ENCODE measurements around the gene BCCIP.

The BCCIP gene

DNA sequence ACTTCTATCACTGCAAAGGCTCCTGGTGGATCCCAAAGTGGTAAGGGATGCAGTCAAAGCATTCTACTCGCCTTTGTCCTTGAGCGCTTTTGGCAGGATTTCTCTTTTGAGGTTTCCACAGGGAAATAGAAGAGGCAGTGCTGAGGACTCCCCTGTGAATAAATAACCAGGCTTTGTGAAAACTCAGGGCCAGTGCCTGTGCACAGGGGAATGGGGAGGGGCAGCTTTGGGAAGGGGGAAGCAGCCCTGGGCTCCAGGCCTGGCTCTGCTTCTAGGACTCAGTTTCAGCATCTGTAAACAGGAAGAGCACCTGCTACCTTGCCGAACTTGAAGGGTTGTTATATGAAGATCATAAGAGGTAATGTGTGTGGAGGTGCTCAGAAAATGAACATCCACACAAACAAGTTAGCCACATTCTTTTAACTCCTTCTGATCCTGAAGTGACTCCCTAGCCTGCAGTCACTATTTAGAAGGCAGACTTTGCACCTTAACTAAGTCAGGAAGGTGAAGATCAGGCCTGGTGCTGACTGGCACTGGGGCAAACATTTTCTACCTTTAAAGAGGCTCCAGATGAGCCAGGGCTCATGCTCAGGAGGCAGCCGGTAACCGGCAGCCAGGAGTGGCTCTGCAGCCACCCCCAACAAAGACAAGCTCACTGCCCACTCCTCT is 25.2 kb upstream of the BCCIP start:
- no peak for DNase-seq

- no peak for DNase-seq
These were observed 23.7 kb upstream of the BCCIP start for GRCh38 chr10:125799451-125800182.

DNA sequence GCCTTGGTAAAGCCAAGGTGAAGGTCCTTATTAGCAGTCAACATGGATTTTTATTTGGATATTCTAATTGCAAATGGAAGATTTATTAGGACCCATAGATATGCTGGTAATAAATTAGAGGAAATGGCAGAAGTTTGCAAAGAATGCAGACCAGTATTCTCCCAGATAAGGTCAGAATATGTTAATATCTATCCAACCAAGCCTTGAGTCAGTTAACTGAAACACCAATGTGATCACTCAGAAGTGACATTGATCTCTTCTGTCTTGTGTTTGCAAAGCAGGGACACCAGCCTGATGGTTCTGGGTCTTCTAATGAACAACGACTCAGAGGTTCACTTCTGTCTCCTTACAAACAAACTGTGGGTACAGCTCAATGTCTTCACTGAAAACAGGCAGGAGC is 21.8 kb upstream of the BCCIP start:
- DNase-seq, result no peak

DNA sequence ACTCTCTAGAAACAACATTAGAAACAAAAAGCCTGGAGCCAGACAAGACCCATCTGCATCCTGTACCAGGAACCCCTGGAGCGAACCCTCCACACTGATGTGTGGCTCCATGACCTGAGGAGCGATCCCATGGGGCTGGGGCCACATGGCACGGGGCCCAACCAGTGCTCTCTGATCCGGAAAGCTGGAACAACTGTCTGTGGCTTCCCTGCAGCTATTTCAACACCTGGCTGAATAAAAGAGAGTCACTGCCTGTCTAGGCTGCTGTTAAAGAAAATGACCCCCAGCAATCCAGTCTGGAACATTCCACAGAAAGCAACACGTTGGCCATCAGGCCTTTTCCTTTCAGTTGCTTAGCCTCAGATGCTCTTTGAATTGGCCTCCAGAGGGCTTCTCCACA is 21.2 kb upstream of the BCCIP start:
- no peak for DNase-seq

- no peak for DNase-seq
These were observed 20.6 kb upstream of the BCCIP start for GRCh38 chr10:125802739-125803138.

- no peak for DNase-seq
These were observed 15.3 kb upstream of the BCCIP start for GRCh38 chr10:125808047-125808446.

DNA sequence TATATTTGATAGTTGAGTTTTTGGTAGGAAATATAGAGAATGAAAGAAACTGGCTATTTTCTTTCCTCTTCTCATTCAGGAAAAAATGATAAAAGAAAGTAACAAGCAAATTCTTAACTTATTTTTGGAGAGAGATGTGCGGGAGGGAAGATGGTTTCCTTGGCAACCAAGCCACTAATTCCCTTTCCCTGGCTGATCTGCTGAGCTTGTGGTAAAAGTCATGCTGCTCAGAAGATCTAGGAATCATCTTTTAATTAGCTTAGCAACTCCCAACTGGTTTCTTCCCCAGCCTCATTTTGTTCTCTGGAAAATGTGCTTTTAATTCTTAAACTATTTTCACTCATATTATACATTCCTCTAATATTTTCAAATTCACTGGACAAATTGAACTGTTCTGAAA is 12.1 kb upstream of the BCCIP start:
- DNase-seq, result no peak

GRCh38 chr10:125812128-125812750 is 11.1 kb upstream of the BCCIP start:
- no peak for DNase-seq

DNA sequence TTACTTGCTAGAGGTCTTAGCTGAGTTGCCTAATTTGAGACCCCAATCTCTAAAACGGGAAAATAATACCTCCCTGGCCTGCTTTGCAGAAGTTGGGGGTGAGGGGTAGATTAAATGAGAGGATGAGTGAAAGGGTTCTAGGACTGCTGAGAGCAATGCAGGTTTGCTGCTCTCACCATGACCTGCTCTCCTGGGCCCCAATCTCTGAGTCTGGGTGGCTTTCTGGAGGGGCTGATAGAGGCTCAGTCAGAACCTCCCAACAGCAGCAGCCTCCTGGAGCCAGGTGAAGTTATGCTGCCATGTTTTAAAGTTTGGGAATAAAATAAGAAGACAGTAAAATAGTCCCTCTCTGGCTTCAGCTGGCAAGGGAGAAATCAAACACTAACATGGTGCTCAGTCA is 7.6 kb upstream of the BCCIP start:
- DNase-seq, result no peak

GRCh38 chr10:125816548-125816947 is 6.8 kb upstream of the BCCIP start:
- no peak for DNase-seq

DNA sequence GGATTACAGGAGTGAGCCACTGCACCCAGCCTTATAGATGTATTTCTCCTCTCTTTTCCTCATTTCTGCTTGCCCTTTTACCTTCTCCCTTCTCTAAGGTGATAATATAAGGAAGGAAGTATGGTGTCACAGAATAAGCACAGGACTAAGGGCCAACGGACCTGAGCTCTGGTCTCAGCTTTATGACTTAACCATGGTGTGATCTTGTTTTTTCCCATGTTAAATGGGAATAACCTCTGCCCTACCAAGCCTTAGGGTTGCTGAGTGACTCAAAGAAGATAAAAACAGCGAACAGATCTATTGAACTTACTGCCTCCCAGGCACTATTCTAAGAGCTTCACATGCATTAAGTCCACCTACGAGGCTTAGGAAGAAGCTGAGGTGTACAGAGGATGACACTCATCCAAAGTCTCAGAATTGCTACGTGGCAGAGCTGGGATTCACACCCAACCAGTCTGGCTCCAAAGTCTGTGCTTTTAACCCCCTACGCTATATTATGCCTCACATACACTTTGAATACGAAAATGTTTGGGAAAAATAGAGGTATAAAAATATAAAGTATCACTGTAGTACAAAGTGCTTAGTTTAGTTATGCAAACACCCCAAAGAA is 5.9 kb upstream of the BCCIP start:
- DNase-seq, result no peak

- no peak for DNase-seq
These were observed 2.6 kb upstream of the BCCIP start for GRCh38 chr10:125820701-125821100.

DNA sequence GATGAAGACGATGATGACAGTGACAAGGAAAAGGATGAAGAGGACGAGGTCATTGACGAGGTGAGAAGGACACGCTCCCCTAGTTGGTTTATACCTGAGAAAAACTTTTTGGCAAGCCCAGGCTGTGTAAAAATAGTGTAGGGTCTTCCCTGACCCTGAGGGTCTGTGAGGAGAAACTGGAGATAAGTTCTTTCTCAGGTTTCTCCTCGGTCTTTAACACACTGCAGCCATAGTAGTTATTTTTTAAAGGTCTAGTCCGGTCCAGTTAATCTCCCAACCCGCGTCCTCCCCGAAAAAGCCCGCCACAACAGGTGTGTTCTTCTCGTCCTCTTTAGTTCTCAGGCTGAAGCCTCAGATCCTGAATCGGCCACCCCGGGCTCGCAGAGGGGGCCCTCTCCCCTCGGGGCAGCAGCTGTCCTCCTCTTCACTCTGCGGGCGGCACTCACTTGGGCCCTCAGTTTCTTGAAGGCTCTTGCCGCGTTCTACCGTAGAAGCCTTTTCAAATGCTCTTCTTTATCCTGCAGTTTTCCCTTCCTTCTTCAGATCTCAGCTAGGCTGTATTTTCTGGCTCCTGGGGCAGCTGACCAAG is 411 bp downstream of the BCCIP start:
- peak in 1 of 2 donors; percentile 11 for DNase-seq

DNA sequence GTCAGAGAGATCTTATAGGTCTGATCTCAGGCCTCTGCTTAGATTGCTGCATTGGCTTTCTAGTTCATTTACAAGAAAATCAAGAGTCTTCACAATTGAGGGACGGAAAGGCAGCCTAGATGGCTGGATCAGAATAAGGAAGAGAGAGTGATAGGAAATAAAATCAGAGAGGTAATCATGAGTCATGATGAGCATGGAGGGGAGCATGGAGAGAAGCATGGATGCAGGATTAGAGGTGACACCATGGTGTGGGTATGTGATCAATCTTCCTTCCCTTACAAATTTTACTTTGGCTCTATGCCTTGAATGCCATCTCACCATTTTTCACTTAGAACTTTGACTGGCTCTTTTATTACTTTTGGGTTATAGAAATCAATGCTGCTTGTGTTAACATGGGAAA is 1.4 kb downstream of the BCCIP start:
- no peak for DNase-seq

DNA sequence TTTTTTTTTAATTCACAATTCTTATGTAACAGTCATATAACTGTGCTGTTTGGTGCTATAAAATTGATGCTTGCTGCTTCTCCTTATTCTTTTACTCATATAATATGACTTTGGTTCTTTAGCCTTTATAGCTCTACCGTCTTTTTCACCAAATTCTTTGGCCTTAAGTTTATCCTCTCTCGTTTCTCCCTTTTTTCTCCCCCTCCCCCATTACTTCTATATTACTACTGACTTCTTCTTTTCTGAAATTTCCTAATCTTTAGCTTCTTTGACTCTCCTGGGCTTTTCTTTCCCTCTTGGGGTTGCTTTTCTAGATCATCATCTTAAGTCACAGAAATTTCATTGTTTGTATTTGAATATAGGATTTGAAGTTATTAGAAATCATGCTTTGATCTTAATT is 3.8 kb downstream of the BCCIP start:
- no peak for DNase-seq

GRCh38 chr10:125828311-125828710 is 5.0 kb downstream of the BCCIP start:
- no peak for DNase-seq

GRCh38 chr10:125836746-125837145 is 13.4 kb downstream of the BCCIP start:
- no peak for DNase-seq

- no peak for DNase-seq
These were observed 15.6 kb downstream of the BCCIP start for GRCh38 chr10:125838802-125839575.

- DNase-seq, result no peak
These were observed 17.1 kb downstream of the BCCIP start for GRCh38 chr10:125840406-125840805.

DNA sequence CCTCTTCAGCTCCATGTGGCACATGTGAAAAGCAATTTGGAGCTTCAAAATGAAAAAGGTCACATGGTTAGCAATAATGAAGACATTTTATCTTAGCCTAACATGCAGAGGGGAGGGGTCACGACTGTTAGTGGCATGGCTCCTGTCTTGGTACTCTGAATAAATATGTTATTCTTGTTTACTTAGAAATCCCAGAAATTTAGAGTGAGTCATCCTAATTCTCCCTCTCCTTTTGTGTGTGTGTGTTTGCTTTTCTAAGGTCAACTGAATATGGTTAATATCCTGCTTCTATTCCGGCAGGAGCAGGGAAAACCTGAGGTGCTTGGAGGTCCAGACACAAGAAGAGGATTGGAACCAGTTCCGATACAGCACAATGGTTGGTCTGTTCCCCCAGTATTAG is 17.6 kb downstream of the BCCIP start:
- DNase-seq, result no peak

DNA sequence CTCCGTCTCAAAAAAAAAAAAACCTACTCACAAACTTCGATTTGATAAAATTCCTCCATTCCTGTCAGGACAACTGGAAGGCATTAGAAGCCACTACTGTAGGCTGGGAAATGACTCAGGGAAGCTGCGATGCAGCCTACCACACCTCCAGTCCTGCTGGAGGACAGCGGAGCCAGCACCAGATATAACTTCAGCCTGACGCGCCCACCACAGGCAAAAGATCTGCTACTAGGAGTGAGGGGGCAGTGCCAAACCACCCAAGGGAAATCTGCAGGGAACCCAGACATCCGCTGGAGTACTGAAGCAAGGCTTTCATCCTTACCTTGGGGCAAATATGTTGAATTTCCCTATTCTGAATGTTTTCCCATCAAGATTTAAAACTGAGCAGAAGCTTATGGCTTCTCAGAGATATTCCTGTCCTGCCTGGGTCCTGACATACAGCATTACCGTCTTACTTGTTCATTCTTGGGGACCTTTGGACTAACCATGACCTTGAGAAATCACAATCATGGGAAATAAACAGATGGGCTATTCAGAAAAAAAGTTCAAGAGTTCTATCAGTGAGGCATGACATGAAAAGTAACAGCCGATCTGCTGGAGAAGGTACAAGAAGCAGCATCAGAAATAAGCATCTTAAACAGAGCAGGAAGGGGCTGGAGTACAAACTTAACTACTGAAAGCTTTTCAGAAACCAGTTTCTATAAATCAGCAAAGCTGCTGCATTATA is 20.4 kb downstream of the BCCIP start:
- DNase-seq, result no peak

DNA sequence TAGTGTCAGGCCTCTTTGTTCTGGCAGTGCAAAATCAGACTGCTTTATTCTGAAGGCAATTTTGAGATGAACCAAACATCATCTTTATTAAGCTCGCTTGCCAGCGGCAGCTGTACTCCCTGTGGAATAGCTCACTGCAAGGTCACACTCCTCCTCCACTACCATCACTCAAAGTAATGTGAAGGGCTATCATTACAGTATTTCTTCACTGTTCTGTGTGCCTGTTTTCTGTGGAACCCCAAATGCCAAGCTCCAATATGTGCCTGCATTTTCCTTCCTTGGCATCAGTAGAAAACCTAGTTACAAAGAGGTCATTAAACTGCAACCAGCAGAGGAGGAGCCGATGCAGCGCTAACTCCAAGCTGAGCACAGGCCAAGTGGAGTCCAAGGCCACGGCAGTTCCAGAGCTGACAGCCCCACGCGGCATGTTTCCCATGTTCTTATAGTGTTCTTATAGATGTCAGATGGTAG is 21.4 kb downstream of the BCCIP start:
- no peak for DNase-seq

Data from CD4-positive, alpha-beta T cell treated with Interleukin-4 for 1 hour (primary cell).